Measurements from ENCODE around the gene LDLRAD4.
"Not testable (repeated sequence)": the region's sequence is repeated elsewhere in the genome, so short reads cannot be mapped to it uniquely, and the experiment has no call there.

The LDLRAD4 gene

DNA sequence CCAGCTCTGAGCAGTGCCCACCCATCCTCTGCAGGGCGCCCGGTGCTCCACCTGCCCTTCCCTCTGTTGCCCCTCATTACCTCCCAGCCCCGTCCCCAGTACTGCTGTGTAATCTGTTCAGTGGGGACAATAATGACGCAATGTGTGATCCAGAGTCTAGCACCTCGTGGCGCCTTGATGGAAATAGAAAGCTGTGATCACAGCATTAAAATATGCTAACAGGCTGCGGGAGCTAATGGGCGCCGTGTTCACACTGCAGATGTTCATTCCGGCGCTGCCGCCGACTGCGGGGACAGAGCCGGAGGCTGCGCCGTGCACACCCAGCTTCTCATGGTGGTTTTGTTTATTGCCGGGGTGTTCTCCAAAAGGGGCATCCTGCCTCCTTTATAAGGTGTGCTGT lies 235.2 kb downstream of the LDLRAD4 start:
- DNase-seq, result no peak

DNA sequence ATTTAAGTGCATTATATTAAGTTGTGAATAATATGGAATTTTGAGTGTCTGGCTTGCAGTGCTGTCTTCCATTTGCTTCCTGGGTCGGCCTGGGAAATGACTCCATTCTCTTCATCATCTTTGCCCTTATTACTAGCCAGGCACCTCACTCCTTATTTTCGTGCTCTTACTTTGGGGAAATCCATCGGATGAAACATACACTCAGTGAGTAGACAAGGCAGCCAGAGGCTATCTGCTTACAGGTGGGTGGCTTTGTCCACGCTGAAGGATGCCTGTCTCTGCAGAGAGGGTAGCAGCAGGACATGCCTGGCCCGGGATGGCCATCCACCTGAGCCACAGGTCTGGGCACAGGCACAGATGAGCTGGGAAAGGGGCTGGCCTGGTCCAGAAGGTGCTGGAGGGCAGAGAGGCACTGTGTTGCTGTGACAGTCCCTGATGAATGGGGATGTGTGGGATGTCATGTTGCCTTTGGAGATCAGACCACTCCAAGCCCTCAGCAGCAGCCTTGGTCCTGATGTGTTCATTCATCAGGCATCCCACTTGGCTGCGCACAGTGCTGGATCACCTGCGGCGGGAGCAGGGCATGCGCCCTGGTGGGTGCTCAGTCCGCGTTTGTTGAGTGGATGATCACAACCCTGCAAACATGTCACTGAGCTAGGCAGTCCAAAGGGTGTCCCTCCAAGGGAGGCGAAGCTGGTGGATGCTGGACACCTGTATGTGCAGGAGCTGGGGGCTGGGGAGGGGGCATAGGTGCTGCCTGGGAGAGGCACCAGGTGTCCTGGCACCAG lies 236.0 kb downstream of the LDLRAD4 start:
- no peak for DNase-seq

DNA sequence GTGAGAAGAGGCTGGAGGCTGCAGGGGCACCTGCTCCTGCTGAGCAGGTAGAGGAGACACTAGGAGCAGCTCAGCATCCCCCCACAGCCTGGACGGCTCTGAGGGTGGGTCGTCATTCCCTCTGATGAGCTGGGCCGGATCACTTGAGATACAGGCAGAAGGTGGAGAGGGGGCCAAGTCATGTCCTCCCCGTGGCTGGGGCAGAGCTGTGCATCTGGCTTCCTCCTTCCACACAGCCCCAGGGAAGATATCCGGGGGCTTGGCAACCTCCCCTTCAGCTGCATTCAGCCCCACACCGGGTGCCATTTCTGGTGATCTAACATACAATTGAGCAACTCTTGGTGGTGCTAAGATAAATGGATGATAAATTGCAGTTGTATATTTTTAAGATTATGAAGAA lies 236.9 kb downstream of the LDLRAD4 start:
- DNase-seq, result no peak

DNA sequence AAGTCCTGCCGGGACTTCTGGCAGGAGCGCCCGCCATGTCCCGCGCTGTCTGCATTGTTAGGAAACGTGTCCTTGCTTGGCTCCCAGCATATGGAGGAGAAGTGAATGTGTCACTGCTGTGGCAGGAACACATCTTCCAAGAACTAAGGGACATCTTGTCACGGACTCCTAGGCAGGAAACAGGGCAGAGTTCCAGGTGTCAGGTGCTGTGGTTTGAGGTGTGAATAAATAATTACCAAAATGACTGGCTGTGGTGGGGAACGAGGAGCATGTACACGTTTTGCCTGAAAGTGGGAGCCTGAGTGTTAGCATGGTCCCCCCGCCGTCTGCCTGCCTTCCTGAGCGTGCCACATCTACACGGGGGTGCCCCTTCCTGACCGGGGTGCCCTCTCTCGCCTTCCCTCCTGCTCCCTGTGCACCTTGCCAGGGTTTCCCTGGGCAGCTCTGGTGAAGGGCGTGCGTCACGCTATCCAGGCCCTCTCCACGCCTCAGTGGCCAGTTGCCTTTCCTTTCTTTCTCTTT lies 237.5 kb downstream of the LDLRAD4 start:
- DNase-seq, result peak; percentile 23

DNA sequence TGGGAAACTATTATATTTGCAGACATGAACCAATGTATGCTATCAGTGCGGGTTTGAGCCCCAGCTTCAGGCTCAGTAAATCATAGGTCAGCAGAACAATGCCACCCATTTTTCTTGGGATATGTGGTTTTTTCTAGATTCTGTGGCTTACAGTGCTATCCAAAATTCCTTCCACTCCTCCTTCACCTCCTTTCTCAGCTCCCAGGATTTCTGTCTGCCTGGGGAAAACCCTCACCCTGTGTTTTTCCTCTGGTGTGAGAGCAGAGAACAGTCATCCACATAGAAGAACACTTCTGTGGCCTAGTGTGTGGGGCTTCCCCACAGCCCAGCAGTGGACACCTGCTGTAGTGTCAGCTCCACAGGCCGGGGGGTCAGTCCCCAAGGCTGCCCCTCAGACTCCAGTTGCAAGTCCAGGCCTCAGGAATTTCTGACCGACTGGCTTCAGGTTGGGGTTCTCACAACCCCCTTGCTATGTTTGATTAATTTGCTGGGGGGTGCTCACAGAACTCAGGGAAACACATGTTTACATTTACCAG lies 238.2 kb downstream of the LDLRAD4 start:
- DNase-seq, result no peak

DNA sequence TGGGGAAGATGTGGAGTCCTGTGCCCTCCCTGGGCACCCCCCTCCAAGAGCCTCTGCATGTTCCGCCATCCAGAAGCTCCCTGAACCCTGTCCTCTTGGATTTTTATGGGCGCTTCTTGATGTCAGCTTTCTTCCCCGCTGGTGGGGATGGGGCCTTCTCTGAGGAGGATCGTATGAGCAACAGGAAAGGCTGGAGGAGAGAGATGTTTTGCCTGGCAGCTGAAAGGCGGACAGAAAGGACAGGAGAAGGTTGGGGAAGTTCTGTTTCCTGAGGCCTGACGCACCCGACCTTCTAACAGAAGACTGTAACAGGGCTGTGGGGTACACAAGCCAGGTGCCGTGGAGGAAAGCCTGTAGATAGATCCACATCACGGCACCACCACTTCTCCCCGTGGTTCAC lies 238.8 kb downstream of the LDLRAD4 start:
- no peak for DNase-seq

DNA sequence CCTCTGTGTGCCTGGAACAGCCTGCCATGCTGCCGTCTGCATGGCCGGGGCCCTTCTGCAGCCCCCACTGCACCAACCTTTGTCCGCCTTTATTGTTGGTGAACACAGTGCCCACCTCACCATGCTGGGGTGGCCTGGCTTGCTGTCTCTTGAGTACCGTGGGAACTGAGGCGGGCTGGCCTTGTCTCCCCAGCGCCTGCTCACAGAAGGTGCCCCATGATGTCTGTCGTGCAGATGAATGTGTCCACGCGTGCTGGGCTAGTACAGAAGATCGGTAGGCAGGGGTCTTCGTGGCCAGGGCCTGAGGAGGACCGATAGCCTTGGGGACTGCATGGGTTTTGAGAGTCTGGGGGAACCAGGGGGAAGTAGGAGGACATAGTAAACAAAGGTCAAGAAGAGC lies 242.4 kb downstream of the LDLRAD4 start:
- DNase-seq, result no peak

DNA sequence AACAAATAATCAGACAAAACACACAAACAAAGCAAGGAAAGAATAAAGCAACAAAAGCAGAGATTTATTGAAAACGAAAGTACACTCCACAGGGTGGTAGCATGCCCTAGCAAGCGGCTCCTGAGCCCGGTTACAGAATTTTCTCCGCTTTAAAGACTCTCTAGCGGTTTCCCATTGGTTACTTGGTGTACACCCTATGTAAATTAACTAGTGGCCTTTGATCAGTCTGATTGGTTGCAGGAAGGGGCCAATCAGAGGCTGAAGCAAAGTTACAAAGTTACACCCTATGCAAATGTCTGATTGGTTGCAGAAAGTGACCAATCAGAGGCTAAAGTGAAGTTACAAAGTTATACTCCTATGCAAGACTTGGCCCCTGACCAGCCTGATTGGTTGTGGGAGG lies 242.9 kb downstream of the LDLRAD4 start:
- DNase-seq, result peak; percentile 15

DNA sequence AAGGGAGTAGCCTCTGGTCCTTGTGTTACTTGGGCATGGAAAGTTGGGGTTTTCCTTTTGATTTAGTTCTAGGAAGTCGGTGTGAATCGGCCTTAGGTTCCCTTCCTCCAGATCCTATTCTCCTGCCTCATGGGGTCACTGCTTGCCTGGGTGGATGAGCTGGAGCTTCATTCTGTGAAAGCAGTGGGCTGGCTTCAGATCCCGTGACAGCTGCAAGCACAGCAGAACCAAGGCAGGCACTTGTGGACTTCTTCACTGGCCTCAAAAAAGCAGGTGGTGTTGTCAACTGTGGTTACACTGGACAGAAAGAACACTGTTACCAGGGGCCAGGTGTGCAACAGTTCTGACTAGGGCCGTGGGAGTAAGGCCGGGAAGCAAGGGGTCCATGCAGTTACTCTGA lies 243.4 kb downstream of the LDLRAD4 start:
- DNase-seq, result no peak

DNA sequence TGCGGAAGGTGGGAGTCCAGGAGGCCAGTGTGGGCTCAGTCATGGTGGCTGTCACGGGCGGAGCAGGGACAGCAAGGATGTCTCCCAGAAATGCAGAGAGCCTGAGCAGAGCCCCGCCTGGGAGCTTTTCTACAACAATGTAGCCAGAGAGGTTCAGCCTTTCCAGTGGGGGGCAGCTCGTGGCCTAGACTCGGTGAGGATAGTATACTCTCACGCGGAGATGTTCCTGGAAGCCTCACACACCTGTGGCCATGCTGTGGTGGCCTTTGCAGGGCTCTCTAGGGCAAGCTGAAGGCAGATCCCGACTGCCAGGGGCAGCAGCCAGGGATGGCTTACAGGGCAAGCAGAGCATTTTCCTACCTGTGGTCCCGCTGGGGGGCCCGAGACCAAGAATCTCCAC lies 244.1 kb downstream of the LDLRAD4 start:
- DNase-seq, result no peak

DNA sequence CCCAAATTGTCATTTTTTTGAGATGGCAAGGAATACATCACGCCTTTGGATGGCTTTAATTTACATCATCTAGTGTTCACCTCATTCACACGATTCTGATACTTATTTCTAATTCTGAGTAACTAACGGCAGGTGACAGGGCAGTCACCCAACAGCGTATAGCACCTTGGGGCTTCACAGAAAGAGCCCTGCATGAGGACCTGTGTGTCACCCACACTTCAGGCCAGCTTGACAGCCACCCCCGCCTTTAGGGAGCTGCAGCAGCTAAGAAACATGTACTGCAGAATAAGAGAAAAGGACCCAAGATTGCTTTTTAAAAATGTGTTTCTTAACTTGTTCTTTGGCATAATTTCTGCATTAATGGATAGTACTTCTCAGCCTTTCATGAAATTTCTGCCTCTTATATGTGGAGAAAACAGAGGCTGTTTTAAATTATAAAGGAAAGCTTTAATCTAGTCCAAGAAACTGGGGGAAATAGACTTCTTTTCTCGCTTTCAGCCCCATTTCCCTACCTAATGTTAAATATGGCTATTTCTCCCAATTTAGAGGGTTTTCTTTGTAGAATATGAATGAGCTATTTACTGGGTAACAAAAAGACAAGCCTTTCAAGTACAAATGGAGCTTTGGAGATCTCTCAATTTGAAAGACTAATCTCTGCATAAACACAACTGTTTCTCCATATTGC lies 245.1 kb downstream of the LDLRAD4 start:
- no peak for DNase-seq

DNA sequence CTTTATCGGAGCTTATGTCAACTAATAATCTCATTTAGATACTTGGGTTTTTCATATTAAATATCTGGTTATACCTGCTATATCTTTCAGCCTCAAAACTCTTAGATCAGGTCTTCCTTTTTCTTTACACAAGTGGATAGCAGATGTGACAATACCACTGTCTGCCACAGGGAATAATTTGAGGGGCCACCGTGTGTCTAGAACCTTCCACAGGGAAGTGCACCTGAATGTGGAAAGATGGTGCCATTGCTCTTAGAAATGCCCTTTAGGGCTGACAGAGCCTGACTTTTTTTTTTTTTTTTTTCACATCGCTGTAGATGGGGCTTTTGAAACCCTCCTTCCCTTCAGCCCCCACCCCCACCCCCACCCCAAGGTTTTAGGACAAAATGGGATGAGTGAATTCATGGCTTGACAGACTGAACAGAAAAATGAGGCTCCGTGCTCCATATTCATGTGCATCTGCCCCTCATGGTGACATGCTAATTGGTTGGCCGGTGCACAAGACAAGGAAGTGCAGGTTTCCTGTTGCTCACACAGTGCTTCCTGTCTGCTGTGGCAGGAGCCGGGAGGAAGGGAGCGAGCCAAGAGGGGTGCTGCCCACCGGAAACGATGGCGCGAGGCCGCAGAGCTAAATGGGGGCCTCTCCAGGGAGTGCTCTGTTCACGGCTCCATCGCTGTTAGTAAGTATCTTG lies 246.0 kb downstream of the LDLRAD4 start:
- peak; percentile 41 for DNase-seq

DNA sequence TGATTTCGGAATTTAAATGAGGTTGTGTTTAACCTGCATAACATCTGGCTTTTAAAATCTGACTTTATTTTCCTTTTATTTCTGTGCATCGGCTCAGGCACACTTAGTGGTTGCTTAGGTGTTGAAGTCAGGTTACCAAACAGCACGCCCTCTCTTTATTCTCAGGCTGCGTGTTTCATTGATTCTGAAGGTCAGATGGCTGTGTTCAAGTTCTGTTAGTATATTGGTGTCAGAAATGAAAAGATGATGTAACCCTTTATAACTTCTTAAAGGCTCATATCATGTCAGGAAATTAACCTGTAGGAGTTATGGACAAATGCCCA lies 246.5 kb downstream of the LDLRAD4 start:
- no peak for DNase-seq

DNA sequence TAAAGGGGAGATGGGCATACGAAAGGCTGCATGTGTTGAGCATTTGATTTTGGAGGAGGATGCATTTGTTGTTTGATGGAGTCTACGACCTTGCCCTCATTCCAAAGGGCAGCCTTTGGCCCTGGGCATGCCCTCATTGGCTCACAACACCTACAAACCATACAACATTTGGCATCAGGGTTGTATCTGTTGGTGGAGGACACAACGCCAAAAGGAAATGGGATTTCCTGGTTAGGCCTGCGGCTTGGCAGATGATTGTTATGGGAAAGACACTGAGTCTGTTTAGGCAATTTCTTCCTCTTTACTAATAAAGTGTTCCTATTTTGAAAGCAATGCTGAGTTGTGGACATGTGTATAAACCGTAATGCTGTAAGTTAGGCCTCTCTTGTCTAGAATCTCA lies 246.9 kb downstream of the LDLRAD4 start:
- no peak for DNase-seq

DNA sequence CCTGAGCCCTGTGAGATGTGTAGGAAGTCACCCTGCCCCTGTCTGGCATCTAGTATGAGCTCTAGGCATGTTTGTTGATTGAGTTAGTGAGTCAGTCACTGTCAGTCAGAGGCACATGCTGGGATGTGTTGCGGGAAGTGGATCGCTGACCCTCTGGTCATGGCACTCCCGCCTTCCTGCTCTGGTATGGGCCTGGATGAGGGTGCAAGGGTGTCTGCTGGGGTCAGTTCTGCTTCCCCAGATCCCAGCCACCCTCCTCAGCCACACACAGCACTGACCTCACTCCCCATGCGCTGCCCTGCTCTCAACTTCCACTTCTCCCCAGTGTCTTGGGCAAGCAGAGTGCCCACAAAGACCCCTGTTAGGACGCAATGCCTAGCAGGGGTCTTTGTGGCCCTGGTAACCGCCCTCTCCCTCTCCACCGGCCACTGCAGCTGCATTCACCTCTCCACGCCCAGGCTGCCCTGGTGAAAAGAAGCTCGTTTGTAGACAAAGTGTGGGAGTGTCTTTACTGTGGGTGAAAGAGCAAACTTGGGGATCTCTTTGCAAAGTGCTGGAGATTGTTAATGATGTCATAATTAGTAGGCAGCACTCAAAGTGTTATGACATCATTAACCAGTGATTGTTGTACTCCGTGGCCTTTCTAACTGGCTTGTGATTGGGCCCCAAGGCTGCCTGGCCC lies 252.1 kb downstream of the LDLRAD4 start:
- DNase-seq, result no peak

DNA sequence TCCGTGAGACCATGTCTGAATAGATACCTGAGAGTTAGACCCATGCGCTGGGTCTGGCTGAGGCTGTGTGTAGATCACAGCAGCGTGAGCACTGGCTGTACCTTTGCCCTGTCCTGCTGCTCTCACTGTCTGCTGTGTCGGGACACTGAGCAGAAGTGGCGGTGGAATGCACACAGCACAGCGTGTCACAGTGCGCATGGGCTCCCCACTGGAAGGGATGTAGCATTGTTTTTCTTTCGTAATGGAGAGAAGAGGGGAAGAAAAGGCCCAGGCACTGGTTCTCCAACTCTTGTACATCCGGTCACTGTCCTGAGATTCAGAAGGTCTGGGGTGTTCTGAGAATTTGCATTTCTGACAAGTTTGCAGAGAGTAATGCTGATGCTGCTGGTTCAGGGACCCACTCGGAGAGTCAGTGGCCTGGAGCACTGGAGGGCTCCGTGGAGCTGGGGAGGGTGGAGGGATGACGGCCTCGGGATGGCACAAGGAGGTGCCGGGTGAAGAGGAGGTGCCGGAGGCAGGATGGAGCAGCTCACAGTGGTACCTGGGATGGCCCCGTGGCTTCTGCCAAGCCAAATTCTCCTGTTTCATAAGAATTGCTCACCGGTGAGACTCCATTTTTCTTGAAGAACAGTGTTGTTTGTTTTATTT lies 252.8 kb downstream of the LDLRAD4 start:
- DNase-seq, result no peak

DNA sequence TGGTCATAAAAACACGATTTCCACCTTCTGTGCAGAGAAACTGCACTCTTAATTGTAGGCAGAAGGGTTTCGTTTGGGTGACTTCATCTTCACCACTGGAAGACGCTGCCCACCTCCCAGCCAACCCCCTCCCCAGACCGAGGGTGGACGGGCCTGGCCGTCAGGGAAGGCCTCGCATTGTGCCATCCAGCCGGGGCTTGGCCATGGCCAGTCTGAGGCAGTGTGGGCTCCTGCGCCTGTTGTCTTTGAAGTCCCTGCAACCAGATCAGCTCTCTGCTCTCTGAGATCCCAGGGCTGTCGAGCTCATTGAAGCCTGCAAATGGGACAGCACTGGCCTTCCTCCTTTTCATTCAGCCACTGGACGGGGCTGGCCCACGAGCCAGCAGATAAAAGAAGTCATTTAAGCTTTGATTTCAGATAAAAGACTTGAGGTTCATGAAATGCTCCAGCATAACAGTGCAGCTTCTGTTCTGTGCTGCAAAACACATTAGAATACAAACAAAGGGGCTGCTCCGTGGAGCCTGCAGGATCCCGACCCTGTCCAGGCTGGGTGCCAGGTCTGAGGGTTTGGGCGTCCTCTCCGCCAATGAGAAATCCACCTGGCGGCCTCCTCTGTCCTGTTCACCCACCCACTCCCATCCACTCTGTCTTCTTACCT lies 253.5 kb downstream of the LDLRAD4 start:
- DNase-seq, result no peak

DNA sequence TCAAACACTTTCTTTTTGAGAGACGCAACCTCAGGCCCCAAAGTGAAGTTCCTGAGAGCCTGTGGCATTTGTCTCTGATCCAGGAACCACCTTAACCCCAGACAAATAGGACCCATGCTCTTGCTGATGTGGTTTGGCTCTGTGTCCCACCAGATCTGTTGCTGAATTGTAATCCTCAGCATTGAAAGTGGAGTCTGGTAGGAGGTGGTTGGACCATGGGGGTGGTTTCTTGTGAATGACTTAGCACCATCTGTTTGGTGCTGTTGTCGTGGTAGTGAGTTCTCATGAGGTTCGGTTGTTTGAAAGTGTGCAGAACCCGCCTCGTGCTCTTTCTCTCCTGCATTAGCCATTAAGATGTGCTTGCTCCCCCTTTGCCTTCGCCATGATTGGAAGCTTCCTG lies 255.2 kb downstream of the LDLRAD4 start:
- no peak for DNase-seq

DNA sequence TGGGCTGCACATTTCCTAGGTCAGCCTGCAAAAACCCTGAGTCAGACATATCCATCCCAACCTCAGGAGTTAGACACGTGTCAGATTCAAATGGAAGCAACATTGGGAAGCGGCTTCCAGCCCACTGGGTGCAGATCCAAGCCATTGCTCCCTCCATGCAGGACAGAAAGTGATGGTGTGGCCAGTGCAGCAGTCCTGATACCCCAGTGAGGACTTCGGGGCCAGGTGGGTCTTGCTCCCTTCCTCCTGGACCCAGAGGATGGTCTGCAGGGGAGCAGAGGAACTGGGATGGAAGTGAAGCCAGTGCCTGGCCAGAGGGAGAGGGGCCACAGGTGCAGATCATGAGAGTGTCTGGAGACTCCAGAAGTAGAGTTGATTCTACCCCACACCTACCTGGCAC lies 255.8 kb downstream of the LDLRAD4 start:
- no peak for DNase-seq

DNA sequence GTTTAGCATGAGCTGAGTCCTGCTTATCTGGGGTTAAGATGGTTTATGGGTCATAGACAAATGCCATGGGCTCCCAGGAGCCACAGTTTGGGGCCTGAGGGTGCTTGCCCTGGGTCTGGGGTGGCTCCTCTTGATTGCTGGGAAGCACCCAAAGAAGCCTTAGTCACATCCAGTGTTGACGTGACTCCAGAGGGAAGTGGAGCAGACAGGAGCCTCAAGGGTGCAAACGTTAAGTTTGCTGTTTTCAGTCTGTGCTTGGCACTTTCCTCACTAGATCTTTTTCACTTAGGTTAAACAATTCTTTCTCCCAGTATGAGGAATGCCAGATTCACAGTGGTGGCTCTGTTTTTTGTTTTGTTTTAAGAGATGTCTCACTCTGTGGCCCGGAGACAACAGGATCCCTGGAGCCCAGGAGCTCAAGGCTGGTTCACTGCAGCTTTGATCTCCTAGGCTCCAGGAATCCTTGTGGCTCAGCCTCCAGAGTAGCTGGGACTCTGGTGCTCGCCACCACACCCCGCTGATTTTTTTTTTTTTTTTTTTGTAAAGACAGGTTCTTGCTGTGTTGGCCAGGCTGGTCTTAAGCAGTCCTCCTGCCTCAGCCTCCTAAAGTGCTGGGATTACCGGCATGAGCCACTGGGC lies 256.5 kb downstream of the LDLRAD4 start:
- DNase-seq, result no peak

DNA sequence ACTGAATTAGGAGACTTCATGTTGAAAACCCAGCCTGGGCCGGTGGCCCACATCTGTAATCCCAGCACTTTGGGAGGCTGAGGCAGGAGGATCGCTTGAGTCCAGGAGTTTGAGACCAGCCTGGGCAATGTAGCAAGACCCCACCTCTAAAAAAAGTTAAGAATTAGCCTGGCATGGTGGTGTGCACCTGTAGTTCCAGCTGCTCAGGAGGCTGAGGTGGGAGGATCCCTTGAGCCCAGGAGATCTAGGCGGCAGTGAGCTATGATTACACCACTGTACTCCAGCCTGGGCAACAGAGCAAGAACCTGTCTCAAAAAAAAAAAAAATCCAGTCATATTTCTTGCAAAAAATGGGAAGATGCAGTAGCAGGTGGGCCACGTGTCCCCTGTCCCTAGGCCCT lies 257.8 kb downstream of the LDLRAD4 start:
- not testable (repeated sequence) for DNase-seq

All from RPMI8226 (cell line).